ENCODE measurements around the gene NUDT4.
"Not testable (repeated sequence)": the region's sequence is repeated elsewhere in the genome, so short reads cannot be mapped to it uniquely, and the experiment has no call there.

The NUDT4 gene

GRCh38 chr12:93402333-93403311 lies 24.9 kb downstream of the NUDT4 start:
- no peak for DNase-seq (ENCODE audit: low spot score)

GRCh38 chr12:93403988-93404803 lies 26.5 kb downstream of the NUDT4 start:
- DNase-seq (ENCODE audit: low spot score) = no peak

DNA sequence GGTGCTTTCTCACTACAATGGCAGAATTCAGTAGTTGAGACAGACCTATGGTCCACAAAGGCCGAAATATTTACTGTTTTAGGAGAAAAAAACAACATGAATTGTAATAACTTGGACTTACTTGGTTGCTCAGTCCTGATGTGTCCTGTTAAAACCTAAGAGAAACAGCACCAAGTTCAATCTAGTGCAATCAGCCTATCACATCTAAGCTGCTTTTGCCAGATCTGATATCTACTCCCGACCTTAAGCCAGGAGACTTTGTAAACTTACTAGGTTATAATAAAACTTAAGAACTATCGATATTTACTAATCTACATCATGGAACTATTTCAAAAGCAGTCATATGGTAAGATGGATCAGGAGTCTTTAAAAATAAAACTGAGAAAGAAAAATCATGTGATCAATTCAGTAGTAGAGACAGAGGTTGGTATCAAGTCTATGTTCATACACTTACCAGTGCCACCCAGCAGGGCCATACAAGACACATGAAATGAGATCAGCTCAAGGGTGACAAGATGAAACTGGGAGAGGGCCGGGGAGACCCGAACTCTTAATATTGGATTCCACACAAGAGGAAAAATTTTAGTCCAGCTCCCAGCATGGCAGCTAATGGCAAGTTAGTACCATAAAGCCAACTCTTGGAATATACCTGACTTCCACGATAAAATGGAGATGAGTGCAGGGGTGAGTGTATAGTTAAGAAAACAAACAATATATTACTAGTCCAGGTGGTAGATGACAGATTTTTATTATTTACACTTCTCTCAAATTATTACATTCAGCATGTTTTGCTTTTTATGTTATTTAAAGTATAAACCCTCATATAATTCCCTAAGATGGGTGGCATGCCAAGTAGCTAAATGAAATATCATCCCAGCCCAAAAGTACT lies 27.5 kb downstream of the NUDT4 start:
- no peak for DNase-seq (ENCODE audit: low spot score)

DNA sequence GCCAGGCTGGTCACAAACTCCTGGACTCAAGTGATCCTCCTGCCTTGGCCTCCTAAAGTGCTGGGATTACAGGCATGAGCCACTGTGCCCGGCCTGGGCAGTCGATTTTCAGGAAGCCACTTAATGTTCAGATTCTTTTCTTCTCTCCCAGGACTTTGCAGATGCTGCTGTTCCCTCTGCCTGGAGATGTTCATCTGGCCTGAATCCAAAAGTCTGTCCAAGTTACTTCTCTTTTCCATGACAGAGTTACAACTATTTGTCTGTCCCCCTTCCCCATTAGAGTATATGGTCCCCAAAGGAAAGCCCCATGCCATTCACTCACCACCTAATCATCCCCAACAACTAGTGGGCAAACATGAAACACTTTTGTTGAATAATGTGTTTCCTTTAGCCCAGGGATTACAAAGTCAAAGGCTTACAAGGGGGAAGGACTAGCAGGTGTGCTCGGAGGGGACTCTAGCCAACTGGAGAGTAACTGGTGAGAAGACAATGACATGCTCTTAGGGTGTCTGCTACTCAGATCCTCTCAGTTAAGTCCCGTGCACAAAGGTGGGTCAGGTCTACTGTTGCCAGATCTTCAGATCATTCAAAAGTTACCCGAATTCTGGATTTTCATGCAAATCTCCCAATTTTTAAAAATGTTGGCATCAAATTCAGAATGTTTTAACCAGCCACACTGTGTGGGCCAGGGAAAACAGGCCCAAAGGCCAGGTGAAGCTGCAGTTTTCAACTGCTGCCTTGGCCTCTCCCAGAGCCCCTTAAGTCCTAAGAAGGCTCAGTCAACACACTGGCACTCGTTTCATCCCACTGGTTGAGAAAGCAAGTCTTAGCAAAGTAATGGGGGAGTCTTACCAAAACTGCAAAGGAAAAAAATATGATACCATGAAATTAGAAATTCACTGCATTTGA lies 29.6 kb downstream of the NUDT4 start:
- no peak for DNase-seq (ENCODE audit: low spot score)

DNA sequence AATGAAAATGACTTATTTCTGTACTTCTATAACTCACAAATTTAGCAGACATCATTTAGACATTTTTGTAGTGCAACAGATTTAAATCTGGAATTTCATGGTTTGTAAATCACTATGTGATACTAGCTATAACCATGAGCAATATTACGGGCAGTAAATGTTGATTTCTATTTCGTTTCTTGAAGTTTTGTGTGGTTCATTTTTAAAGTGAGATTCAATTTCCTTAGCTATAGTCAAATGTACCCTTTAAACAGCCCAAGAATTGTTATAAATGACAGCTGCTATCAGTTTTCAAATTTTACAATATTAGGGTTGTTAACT lies 30.2 kb downstream of the NUDT4 start:
- DNase-seq (ENCODE audit: low spot score) = no peak

DNA sequence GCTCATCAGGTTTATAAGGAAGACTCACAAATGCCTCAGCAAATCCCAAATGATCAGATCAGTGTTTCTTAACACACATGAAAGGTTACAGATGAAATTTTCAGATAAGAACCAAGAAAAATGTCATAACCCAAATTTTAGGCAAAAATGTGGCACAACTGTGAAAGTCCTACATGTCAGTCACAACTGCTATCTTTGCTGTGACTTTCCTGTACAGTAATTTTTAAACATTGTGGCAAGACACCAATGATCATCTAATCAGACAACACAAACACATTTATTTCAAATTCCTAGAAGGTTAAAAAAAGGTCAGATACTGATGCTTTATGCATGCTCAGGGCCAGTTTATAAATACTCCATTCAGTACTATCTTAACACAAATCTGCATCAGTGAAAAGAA lies 31.1 kb downstream of the NUDT4 start:
- no peak for DNase-seq (ENCODE audit: low spot score)

DNA sequence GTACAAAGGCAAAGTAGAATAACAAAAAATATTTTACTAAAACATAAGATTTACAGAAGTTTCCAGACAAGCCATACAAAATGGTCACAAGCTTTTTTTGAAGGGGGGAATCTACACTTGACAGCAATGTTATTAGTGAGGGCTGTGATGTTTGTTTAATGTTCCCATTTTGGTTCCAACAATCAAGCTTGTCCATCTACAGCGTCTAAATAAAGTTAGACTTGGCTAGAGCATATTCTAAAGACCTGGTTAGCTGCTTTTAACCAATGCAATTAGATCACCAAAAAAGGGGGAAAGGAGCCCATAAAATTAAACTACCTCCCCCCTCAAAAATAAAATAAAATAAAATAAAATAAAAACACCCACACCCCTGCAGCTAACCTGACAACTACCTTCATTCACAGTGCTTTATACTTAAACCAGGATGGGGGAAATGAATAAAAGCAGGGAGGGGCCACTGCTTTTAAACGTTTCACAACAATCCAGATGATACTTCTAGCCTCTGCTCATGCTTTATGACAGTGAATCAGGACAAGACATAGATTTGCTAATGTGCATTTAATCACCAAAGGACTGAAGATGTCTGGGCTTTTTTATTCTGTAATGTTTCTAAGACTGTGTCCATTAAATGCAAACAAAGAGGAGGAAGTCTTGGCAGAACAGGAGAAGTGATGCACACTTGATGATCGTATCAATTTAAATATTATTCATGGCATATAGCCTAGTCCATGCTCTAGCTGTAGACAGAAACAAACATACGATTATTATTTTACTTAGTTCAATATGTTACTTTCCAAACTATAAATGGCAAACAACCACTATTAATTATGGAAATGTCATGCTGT lies 31.8 kb downstream of the NUDT4 start:
- not testable (repeated sequence) for DNase-seq (ENCODE audit: low spot score)

- not testable (repeated sequence) for DNase-seq (ENCODE audit: low spot score)
Measured at GRCh38 chr12:93411060-93411459, 33.3 kb downstream of the NUDT4 start.

DNA sequence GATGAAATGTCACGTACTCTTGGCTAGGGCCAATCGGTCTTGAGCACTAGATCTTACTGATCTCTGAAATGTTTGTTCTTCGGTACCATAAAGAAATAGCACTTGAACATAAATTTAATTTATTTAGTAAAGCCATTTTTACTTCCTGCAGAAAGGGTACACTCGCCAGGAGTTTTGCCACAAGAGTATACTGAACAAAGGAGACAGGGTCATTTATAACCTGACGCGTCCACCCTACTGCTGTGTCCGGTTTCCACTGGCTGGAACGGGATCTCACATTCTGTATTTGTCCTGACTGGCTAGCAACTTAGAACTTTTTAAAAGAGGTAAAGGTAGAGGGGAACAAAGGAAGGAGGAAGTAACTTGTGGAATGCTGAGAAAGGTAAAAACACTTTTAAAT lies 34.7 kb downstream of the NUDT4 start:
- DNase-seq (ENCODE audit: low spot score) = not testable (repeated sequence)

DNA sequence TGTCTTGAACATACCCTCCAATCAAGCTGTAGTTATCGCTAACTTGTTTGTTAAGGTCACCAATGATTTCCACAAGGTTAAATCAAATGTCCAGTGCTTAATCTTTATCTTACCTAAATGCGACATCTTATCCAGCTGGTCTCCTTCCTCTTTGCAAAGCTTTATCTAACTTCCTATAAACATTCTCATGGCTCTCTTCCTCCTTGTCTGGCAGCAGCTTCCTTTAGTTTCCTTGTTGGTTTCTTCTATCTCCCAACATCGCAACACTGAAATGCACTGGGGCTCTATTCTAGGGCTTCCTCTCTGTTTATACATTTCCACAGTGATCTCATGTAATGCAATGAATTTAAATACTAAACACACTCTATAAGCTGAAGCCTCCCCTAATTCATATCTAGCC lies 35.3 kb downstream of the NUDT4 start:
- DNase-seq (ENCODE audit: low spot score) = no peak

DNA sequence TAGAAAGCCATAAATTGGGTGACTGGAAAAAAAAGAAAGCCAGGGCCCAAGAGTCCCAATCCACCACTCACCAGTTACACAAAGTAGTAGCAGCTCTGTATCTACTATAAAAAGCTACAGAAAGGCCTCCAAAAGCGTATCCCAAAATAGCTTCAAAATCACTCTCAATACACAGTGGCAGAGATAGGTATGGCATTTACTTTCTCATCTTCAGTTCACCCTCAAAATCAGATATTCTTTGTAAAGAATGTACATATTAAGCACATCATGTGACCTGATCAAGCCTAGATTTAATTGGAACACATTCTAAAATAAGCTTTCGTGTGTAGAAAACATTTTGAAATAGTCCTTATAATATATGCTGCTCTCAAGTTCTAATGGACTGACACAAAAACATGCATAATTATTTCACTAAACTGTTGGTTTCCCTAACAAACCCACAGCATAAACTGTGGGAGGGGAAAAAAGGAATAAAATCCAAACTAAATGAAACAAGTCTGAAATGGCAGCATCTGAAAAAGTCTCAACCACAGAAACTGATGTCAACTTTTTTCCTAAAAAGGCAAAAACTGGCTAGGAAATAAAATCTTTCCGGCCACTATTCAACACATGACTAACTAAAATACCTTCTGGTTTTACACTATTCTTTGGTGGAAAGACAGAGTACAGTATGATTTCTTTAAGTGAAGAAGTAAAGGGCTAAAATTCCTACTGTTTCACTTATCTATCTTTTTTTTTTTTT lies 38.2 kb downstream of the NUDT4 start:
- peak; percentile 17 for DNase-seq (ENCODE audit: low spot score)

DNA sequence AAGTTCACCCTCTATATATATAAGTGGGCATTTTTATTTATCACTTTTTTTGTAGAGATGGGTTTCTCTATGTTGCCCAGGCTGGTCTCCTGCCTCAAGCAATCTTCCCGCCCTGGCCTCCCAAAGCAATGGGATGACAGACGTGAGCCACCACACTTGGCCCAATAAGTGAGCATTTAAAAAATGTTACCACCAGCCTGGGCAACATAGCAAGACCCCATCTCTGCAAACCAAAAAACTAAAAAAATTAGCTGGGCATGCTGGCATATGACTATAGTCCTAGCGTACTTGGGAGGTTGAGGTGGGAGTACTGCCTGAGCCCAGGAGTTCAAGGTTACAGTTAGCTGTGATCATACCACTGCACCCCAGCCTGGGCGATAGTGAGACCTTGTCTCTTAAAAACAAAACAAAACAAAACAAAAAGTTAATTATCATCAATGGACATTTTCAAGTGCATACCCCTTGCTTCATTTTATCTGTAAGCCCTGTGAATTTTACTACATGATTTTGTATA lies 40.3 kb downstream of the NUDT4 start:
- no peak for DNase-seq (ENCODE audit: low spot score)

- peak; percentile 76 for DNase-seq (ENCODE audit: low spot score)
Measured at GRCh38 chr12:93419388-93420034, 41.8 kb downstream of the NUDT4 start.

DNA sequence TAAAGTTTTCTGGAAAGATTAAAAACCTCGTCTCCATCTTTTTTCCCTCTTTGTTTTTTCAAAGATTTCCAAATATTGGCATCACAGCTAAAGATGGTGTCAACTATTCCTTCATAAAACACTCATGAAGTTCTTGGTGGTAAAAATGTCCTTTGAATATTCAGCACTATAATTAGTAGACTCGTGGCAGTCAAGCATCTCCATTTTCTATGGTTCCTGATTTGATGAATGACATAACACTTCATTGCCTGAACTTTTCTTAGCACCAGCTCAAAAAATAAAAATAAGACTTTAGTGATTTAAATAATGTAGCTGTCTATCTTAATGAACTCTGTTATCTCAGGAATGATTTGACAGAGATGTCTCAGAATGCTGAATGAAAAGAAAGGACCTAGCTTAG lies 44.3 kb downstream of the NUDT4 start:
- no peak for DNase-seq (ENCODE audit: low spot score)

- DNase-seq (ENCODE audit: low spot score) = no peak
Measured at GRCh38 chr12:93425736-93426411, 48.1 kb downstream of the NUDT4 start.

DNA sequence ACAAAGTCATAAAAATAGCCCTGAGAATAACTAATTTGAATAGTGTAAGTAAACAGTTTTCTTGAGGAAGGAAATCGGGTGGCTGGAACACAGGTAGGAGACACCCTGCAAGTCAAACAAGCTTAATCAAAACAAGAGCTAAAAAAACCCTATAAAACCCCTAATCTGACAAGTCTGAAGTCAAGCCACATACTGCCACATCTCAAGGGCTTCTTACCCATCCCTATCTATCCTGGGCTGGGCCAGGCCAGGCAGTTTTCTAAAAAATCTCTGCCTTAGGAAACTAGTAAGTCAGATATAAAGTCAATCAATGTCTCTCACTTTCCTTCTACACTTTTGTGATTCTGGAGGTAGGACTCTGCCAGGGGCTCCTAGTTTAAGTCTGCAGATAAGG lies 48.7 kb downstream of the NUDT4 start:
- no peak for DNase-seq (ENCODE audit: low spot score)

GRCh38 chr12:93427779-93428564 lies 50.2 kb downstream of the NUDT4 start:
- no peak for DNase-seq (ENCODE audit: low spot score)
